ENCODE results near the gene ITPA. TPM values are rescaled to one million over a fixed set of nuclear protein-coding genes. Genes with fewer than 3 reads are reported as not detected.
"Not testable (repeated sequence)": the region's sequence is repeated elsewhere in the genome, so short reads cannot be mapped to it uniquely, and the experiment has no call there.

The ITPA gene
- total and polyA plus RNA-seq, 2 donors, result 17.0 to 40.8 TPM

DNA sequence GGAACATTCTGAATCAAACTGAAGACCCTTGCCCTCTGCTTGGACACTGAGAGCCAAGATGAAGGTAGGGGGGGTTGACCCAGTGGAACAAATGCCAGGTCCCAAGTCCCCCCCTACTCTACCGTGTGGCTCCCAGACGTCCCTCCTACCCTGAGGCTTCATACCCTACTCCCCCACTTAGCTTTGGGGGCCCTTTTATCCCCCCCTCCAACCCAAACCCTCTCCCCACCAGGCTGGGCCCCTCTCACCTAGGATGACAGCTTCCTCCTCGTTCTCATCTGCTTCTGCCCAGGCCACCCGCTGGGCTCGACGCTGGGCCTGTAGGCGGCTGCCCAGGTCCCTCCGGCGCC, 6.4 kb upstream of the ITPA start:
- H3K4me1 ChIP-seq (ENCODE audit: insufficient read depth), result no peaks in the 10 kb centered on the region
- no peak overlapping the region for H3K27ac ChIP-seq (ENCODE audit: low read depth)
- WGBS, result 56% methylated on average over 9 of the region's 9 CpGs
- peak overlapping the region; percentile 82 for H3K4me3 ChIP-seq (ENCODE audit: low read depth, low read length)
- no peak for DNase-seq (ENCODE audit: extremely low spot score)
- peaks cover 2% of the 10 kb centered on the region for H3K36me3 ChIP-seq (ENCODE audit: insufficient read depth)

DNA sequence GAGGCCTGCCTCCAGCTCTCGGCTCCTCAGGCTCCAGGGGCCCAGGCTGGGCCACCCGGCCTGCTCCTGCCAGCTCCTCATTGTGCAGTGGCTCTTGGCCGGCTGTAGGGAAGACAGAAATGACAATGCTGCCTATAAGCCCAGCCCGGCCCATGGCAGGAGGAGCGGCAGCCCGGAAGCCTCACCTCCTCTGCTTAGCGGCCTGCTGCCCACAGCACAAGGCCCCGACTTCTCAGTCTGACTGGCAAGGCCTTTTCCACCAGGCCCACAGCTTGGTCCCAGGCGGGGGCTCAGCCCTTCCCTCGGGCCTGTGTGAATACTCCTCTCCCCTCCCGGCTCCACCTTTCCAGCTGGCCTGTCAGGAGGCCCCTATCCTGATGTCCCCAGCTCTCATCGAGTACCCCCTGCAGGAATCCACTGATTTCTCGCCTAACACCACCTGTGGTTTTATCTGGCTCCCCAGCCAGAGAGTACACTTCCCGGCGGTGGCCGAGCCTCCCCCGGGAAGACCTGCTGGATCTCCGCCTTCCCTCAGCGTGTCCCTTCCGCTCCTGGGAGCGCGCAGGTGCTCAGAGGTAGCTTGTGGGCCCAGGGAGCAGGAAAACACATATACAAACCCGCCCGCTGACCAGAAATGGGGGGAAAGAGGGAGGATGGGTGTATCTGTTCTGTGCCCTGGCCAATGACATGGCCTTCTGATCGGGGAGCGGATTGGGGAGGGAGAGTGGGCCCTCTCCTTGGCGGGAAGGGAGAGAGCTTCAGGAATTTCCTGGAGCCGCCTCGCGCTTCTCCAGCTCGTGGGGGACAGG, 5.8 kb upstream of the ITPA start:
- Histone ChIP-seq H3K4me1 (ENCODE audit: insufficient read depth) (peaks cover 1% of the 10 kb centered on the region), H3K4me3 (ENCODE audit: low read depth, low read length) (peak overlapping the region; percentile 82), H3K36me3 (ENCODE audit: insufficient read depth) (peaks cover 2% of the 10 kb centered on the region), H3K27ac (ENCODE audit: low read depth) (peak overlapping the region; percentile 68)
- DNase-seq (ENCODE audit: extremely low spot score), result no peak
- 19% methylated on average over 31 of the region's 31 CpGs for WGBS

DNA sequence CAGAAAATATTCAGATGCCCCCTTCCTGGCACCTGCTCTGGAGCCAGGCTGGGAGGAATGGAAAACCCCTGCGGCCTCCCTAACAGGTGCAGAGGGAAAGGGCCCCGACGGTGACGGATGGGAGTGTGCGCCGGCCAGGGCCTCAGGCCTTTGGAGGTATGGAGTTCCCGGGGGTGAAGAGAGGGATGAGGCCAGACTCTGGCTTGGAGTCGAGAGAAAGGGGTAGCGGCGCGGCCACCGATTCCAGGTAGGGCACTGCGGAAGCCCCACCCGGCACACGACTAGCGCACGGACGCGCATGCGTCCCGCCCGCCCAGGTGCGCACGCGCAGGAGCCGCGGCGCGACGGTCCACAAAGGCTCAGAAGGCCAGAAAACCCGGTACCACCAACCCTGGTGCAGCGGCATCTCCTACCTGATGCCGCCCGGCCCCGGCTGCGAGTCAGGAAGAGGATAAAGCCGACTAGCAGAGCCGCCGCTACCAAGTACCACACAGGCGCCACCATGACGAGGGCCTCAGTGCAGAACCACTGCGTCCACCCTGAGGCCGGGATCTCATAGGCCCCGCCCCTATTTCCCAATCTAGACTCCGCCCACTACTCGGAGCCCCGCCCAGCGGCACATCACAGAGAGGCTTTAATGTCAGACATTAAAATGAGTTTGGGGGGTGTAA, 5.0 kb upstream of the ITPA start, which contains the start of gene DDRGK1:
Gene DDRGK1 (minus strand): TSS at position 559 of the 671 bp plus-strand sequence. CDS start 55 bp downstream, at position 504.
- Histone ChIP-seq H3K4me1 (ENCODE audit: insufficient read depth) (peaks cover 2% of the 10 kb centered on the region), H3K4me3 (ENCODE audit: low read depth, low read length) (peak within 1 kb of the TSS; percentile 82), H3K36me3 (ENCODE audit: insufficient read depth) (peaks cover 2% of the 10 kb centered on the region), H3K27ac (ENCODE audit: low read depth) (peak within 1 kb of the TSS; percentile 68)
- under 1% methylated on average over 48 of the region's 48 CpGs for WGBS
- peak; percentile 67 for DNase-seq (ENCODE audit: extremely low spot score)

DNA sequence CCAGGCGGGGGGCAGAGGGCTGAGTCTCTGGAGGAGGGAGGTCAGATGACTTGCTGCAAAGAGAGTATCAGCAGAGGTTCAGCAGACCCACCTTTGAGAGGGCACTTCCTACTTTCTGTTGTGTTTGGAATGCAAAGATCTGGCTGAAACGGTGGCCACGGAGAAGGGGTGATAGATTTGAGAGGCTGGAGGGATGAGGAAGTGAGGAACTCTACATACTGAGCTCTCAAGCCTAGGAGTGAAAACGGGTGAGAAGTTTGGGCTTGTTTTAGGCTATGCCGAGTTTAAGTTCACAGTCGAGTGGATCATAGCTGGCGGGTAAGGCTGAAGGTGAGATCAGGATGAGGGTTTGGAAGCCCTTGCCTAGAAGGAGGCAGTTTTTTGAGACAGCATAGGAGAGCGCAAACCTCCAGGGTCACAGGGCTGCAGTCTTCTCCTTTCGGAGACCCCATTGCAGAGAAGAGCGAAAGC, 477 bp upstream of the ITPA start:
- peak overlapping the region; percentile 82 for H3K4me3 ChIP-seq (ENCODE audit: low read depth, low read length)
- H3K36me3 ChIP-seq (ENCODE audit: insufficient read depth), result no peaks in the 10 kb centered on the region
- WGBS, result 3% methylated on average over 10 of the region's 10 CpGs
- H3K4me1 ChIP-seq (ENCODE audit: insufficient read depth), result peaks cover 2% of the 10 kb centered on the region
- H3K27ac ChIP-seq (ENCODE audit: low read depth), result peak overlapping the region; percentile 84
- DNase-seq (ENCODE audit: extremely low spot score), result no peak

DNA sequence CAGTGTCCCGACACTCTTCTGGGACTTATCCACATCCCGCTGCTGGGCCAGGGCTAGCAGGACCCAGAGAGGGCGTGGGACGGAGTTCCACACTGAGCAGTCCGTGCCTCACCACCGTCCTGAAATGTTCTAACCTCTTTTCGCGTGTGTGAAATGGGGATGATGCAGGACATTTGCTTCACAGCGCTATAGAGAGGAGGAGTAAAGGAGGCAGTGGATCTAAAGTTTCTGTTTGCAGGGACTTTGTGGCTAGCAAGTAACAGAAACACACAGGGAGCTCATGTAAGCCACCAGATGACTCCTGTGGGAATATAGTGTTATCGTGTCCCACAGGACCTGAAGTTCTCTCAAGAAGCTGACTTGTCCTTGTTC, 634 bp downstream of the ITPA start:
- DNase-seq (ENCODE audit: extremely low spot score), result no peak
- Histone ChIP-seq H3K27ac (ENCODE audit: low read depth) (no peak overlapping the region), H3K4me1 (ENCODE audit: insufficient read depth) (peaks cover 2% of the 10 kb centered on the region), H3K36me3 (ENCODE audit: insufficient read depth) (no peaks in the 10 kb centered on the region), H3K4me3 (ENCODE audit: low read depth, low read length) (peak overlapping the region; percentile 82)
- 1% methylated on average over 10 of the region's 10 CpGs for WGBS

DNA sequence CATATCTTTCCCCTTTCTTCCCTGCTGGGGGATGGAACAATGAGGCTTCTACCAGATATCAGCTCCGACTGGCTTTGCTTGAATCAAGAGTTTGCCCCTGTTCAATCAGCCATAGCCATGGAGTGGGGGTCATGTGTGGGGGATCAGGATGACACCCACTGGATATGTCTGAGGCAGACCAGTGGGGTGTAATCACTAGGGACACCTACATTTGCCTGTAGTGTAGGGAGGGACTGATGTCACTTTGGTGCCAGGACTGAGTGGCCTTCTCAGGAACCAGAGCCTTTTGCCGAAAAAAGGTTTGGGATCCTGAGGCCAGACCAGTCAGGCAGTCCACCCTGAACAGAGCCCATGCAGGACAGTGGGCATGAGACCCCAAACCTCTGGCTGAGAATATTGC, 1.0 kb downstream of the ITPA start:
- WGBS, result 72% methylated on average over 2 of the region's 2 CpGs
- H3K4me3 ChIP-seq (ENCODE audit: low read depth, low read length), result no peak overlapping the region
- H3K4me1 ChIP-seq (ENCODE audit: insufficient read depth), result peaks cover 2% of the 10 kb centered on the region
- no peak for DNase-seq (ENCODE audit: extremely low spot score)
- no peak overlapping the region for H3K27ac ChIP-seq (ENCODE audit: low read depth)
- peaks cover 2% of the 10 kb centered on the region for H3K36me3 ChIP-seq (ENCODE audit: insufficient read depth)

DNA sequence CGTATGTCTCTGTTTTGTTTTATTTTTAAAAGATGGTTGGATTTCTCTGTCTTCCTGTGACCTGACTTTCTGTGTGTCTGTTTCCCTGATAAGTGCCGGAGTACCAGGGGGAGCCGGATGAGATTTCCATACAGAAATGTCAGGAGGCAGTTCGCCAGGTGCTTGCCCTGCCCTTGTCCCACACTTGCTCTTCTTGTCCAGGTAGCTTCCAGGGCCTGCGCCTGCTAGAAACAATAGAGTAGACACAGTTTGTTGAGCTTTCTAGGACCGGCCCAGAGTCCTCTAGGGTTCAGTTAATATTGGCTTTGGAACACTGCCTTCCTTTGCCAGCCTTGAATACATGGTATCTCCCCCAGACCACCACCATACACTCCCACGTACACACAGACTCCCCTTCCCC, 3.9 kb downstream of the ITPA start:
- H3K27ac ChIP-seq (ENCODE audit: low read depth), result no peak overlapping the region
- DNase-seq (ENCODE audit: extremely low spot score), result no peak
- peaks cover 2% of the 10 kb centered on the region for H3K4me1 ChIP-seq (ENCODE audit: insufficient read depth)
- H3K4me3 ChIP-seq (ENCODE audit: low read depth, low read length), result no peak overlapping the region
- 94% methylated on average over 7 of the region's 7 CpGs for WGBS
- H3K36me3 ChIP-seq (ENCODE audit: insufficient read depth), result peaks cover 2% of the 10 kb centered on the region

DNA sequence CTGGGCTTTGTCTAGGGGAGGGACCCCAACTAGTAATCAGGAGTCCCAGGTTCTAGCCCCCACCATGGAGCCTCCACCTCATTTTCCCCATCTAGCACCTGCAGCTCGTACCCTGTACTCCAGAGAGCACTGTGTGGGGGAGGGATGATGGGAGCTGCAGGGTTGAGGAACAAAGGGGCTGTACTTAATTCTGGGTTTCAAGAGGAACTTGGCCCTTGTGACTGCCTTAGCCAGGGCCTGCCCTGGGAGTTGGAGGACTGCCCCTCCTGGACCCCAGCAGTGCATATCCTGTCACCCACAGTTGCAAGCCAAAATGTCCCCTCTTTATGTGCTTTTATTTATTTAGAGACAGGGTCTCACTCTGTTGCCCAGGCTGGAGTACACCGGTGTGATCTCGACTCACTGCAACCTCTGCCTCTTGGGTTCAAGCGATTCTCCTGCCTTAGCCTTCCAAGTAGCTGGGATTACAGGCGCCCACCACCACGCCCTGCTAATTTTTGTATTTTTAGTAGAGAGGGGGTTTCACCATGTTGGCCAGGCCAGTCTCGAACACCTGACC, 6.1 kb downstream of the ITPA start:
- H3K4me1 ChIP-seq (ENCODE audit: insufficient read depth); H3K4me3 ChIP-seq (ENCODE audit: low read depth, low read length); H3K36me3 ChIP-seq (ENCODE audit: insufficient read depth); DNase-seq (ENCODE audit: extremely low spot score); H3K27ac ChIP-seq (ENCODE audit: low read depth): not testable (repeated sequence)
- WGBS, result 96% methylated on average over 7 of the region's 7 CpGs

DNA sequence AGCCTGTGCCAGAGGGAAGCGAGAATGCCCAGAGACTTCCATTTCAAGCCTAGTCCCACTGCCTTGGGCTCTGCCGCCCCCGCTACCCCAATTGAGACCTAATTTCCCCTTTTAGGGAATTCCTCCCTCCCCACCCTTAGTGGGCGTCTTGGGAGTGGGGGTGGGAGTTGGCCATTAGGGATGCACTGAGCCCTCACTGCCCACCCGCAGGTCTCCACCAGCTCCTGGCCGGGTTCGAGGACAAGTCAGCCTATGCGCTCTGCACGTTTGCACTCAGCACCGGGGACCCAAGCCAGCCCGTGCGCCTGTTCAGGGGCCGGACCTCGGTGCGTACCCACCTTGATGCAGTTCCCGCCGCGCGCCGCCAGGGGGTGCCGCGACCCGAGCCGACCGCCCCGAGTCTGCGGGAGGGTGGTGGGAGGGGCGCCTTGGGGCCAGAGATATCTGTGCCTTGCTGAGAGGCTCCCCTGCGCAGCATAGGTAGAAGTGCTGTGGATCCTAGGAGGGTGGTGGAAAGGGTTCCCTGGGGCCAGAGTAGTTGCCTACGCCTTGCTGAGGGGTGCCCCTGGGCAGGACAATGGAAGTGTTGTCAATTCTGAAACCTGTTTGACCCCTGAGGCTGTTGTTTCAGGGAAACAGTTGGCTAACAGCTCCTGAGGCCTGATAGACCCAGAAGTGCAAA, 9.2 kb downstream of the ITPA start:
- H3K4me1 ChIP-seq (ENCODE audit: insufficient read depth), result no peaks in the 10 kb centered on the region
- H3K27ac ChIP-seq (ENCODE audit: low read depth), result no peak overlapping the region
- DNase-seq (ENCODE audit: extremely low spot score), result no peak
- peaks cover 2% of the 10 kb centered on the region for H3K36me3 ChIP-seq (ENCODE audit: insufficient read depth)
- H3K4me3 ChIP-seq (ENCODE audit: low read depth, low read length), result no peak overlapping the region
- 27% methylated on average over 30 of the region's 30 CpGs for WGBS

DNA sequence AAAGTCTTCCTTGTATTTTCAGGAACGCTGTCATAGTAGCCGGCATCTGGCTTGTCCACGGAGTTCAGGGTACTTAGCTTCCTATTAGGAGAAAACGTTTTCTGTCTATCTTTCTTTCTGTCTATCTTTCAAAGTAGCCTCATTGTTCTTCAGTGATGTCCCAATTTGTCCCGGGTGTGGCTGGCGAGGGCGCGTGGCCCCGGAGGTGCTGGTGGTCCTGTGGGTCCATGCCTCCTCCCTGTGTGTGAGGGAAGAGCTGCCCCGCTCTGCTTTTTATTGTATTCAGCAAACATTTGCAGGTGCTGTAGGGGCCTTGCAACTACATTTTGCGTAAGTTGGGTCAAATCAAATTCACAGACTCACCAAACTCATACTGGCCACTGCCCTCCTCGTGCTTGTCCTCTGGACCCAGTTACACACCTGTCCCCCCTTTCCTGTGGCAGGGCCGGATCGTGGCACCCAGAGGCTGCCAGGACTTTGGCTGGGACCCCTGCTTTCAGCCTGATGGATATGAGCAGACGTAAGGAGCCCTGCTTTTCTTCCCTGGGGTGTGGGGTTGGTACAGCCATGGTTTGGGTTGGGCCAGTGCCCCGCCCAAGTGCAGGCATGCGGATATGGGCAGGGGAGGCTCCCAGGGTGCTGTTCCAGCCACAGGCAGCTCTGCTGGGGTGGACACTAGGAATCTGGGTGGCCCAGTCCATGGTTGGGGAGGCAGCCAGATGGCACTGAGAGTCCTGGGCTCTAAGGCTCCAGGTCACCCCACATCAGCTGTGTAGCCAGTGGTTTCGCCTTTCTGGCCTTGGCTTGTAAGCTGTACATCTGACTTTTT, 12.3 kb downstream of the ITPA start:
- H3K4me1 ChIP-seq (ENCODE audit: insufficient read depth), result no peaks in the 10 kb centered on the region
- H3K27ac ChIP-seq (ENCODE audit: low read depth), result no peak overlapping the region
- no peak for DNase-seq (ENCODE audit: extremely low spot score)
- H3K36me3 ChIP-seq (ENCODE audit: insufficient read depth), result no peaks in the 10 kb centered on the region
- H3K4me3 ChIP-seq (ENCODE audit: low read depth, low read length), result no peak overlapping the region
- 93% methylated on average over 18 of the region's 18 CpGs for WGBS

DNA sequence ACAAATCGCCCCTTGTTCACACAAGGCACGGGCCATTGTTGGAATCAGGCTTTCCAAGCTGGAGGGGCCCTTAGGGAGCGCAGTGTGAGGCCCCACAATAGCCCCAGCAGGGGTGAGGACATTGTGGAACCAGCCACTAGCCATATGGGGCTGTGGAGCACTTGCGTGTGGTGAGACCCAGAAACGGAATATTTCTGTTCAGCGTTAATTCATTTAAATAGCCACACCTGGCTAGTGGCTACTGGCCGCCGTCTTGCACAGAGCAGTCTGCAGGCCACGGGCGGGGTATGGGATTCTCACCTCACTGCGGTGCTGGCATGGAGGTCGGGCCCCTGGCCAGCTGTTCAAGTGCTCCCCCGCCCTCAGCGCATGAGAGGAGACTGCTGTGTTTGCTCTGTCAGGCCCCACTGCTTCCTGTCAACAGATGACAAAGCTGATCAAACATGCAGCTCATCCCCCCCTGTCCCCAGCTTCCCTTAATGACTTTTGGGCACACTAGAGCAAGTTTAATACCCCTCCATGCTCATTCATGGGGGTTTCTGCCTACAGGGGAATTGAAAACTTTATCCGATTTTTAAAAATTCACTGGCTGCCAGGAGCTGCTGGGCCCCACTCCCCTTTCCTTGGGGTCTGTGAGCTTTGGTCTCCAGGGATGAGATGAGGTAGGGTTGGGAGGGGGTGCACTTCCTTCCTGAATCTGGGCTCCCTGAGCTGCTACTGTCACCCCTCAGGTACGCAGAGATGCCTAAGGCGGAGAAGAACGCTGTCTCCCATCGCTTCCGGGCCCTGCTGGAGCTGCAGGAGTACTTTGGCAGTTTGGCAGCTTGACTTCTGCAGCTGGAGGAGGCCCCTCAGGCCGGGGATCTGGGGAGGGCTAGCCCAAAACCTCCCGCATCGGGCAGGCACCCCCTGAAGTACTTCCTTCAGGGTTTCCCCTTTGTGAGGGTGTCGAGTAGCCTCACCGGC, 13.6 kb downstream of the ITPA start:
- Histone ChIP-seq H3K27ac (ENCODE audit: low read depth) (no peak overlapping the region), H3K36me3 (ENCODE audit: insufficient read depth) (no peaks in the 10 kb centered on the region), H3K4me3 (ENCODE audit: low read depth, low read length) (no peak overlapping the region), H3K4me1 (ENCODE audit: insufficient read depth) (no peaks in the 10 kb centered on the region)
- WGBS, result 76% methylated on average over 25 of the region's 25 CpGs
- DNase-seq (ENCODE audit: extremely low spot score), result no peak

DNA sequence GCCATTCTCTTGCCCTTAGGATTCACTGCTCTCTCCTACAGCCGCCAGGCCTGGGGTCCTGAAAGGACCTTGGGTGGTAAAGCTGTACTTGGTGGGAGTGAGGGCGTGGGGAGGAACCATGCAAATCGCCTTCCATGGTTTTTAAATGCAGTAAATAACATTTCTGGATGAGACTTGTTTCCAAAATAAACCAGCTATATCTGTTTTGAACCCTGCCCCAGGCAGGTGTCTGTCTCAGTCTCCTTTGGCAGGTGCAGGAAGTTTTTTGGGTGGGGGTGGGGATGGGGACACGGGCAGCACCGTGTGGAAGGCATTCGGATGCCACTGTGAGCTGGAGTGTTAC, 14.3 kb downstream of the ITPA start:
- H3K27ac ChIP-seq (ENCODE audit: low read depth), result no peak overlapping the region
- 83% methylated on average over 6 of the region's 6 CpGs for WGBS

More for the DNA sequence above, 14.3 kb downstream of the ITPA start:
- H3K36me3 ChIP-seq (ENCODE audit: insufficient read depth), result no peaks in the 10 kb centered on the region
- no peak overlapping the region for H3K4me3 ChIP-seq (ENCODE audit: low read depth, low read length)
- H3K4me1 ChIP-seq (ENCODE audit: insufficient read depth), result no peaks in the 10 kb centered on the region
- no peak for DNase-seq (ENCODE audit: extremely low spot score)

Measured in urinary bladder (tissue), 4 donors.